PFSK-1 (cell line): ENCODE measurements around the gene LSAMP.

Experiments
- FOXP2 ChIP-seq: optimal IDR thresholded peaks from 2 replicates; pipeline ENCODE3; 2011; ENCODE audit warnings: borderline replicate concordance, control low read depth, inconsistent platforms; ENCODE audit not compliant: insufficient read depth; ENCODE audit errors: extremely low read length, extremely low read depth
- POLR2AphosphoS5 ChIP-seq: IDR thresholded peaks from 2 replicates; pipeline ENCODE4 v1.6.1; 2012; ENCODE audit warnings: low read depth, mild to moderate bottlenecking, control low read depth, low read length, moderate library complexity
- SIN3A ChIP-seq: IDR thresholded peaks from 2 replicates; pipeline ENCODE4 v1.6.1; 2012; ENCODE audit warnings: mild to moderate bottlenecking, low read length, moderate library complexity, borderline replicate concordance; ENCODE audit not compliant: insufficient read depth
- TAF1 ChIP-seq: IDR thresholded peaks from 2 replicates; pipeline ENCODE4 v1.6.1; 2012; ENCODE audit warnings: low read length, control low read depth, borderline replicate concordance; ENCODE audit not compliant: insufficient read depth
- TF ChIP-seq, protein P1 (sequence below), 2 experiments: IDR thresholded peaks; 2 replicates each; pipeline versions ENCODE4 v1.6.1 to v1.8.0; 2011 to 2012; ENCODE audit warnings: low read depth in 2 of 2, low read length in 2 of 2, control low read depth in 1 of 2, inconsistent platforms in 1 of 2, mild to moderate bottlenecking in 1 of 2, moderate library complexity in 1 of 2; ENCODE audit not compliant: insufficient read depth in 1 of 2

Gene LSAMP

DNA sequence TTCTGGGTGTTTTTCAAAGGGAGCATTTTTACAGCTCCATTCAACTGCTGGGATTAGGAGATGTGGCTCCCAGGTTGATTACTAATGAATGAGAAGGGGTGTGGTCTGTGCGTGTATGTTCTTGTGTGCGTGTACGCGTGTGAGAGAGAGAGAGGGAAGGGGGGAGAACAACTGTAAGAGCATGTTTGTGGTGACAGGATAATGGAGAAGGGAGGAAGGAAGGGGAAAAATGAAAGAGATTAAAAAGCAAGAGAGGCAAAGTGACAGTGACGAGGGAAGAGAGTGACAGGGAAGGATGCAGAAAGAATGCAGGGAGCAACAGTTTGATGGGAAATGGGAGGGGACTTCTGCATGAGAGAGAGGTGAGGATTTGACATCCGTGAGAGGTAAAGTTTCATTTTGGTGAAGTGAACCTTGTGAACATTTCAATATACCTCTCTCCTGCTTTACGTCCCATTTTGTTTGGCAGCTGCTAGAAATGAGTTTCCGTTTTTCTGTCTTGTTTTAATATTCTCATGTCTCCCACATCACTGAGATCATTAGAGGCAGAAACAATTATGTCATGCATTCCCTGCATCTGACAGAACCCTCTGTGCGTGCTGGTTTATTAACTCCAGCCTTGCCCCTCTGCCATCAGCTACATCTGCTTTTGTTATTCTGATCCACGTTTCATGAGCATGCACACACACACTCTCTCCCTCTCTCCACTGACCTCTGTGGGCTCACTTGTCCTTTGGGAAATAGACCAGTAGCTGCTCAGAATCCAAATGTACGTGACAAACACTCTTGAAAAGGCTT lies 660.3 kb downstream of the LSAMP start:
- TF ChIP-seq SIN3A = no peak
- no peak for TF ChIP-seq POLR2AphosphoS5
- no peak for TF ChIP-seq TAF1
- TF ChIP-seq, protein P1, sequence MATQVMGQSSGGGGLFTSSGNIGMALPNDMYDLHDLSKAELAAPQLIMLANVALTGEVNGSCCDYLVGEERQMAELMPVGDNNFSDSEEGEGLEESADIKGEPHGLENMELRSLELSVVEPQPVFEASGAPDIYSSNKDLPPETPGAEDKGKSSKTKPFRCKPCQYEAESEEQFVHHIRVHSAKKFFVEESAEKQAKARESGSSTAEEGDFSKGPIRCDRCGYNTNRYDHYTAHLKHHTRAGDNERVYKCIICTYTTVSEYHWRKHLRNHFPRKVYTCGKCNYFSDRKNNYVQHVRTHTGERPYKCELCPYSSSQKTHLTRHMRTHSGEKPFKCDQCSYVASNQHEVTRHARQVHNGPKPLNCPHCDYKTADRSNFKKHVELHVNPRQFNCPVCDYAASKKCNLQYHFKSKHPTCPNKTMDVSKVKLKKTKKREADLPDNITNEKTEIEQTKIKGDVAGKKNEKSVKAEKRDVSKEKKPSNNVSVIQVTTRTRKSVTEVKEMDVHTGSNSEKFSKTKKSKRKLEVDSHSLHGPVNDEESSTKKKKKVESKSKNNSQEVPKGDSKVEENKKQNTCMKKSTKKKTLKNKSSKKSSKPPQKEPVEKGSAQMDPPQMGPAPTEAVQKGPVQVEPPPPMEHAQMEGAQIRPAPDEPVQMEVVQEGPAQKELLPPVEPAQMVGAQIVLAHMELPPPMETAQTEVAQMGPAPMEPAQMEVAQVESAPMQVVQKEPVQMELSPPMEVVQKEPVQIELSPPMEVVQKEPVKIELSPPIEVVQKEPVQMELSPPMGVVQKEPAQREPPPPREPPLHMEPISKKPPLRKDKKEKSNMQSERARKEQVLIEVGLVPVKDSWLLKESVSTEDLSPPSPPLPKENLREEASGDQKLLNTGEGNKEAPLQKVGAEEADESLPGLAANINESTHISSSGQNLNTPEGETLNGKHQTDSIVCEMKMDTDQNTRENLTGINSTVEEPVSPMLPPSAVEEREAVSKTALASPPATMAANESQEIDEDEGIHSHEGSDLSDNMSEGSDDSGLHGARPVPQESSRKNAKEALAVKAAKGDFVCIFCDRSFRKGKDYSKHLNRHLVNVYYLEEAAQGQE (IDR thresholded peaks at IDR 0.05; ENCODE audit: insufficient read depth in 1 of 2, low read depth in 2 of 2, low read length in 2 of 2) = no peak
- TF ChIP-seq FOXP2 = no peak

DNA sequence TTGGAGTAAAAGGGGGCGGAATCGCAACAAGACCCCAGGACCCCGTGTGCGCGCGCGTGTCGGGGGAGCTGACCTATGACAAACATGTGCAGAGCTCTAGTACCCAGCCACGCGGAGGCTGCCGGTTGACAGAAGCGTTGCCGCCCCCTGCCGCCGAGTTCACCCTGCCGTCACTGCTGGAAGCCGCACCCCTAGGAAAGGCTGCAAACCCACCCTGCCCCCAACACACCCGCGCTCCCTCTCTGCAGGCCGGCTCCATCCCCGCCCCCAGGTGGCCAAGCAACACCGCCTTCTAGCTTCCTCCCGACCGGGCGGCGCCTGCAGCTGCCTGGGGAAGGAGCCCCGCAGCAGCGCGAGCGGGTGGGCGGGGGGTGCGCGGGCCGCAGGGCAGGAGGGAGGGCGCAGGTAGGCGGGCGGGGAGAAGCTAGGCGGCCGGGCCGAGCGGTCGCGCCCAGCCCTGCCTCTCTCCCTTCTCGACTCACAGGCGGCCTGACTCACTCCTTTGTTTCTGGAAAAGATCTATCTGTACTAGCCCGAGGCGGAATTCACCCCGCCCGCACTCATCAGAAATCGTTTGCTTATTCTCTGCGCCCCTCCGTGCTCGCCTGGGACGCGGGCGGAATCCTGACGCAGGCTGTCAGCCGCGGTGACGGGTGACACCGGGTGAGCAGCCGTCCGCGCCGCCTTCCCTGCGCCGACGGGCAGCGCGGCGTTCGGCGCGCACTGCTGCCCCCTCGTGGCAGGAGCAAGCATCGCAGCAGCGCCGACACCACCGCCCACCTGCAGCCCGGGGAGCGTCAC lies 661.1 kb downstream of the LSAMP start:
- TF ChIP-seq FOXP2 = peak; percentile 94
- peak; percentile 53; the same call in 1 of the 2 replicates for TF ChIP-seq SIN3A
- TF ChIP-seq, protein P1 (IDR thresholded peaks at IDR 0.05; ENCODE audit: insufficient read depth in 1 of 2, low read depth in 2 of 2, low read length in 2 of 2) = no peak
- peak; percentile 39 for TF ChIP-seq POLR2AphosphoS5
- no peak for TF ChIP-seq TAF1

DNA sequence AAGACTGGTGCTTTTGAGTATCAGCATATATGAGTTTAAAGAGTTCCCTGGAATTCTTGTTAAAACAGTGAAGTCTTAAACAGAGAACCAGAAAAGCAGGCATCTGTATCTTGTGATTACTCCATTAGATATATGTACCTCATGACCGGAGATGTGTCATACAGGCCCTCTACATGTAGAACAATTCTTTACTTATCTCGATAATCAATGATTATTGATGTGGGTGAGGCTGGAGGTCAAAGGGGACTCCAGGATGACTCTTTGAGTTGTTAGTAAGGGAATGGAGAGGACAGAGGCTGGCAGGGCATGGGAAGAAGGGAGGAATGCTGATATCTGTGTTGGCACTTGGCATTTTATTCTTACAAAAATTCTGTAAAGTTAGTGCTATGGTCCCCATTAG lies 666.3 kb downstream of the LSAMP start:
- no peak for TF ChIP-seq FOXP2
- no peak for TF ChIP-seq TAF1
- TF ChIP-seq, protein P1 (IDR thresholded peaks at IDR 0.05; ENCODE audit: insufficient read depth in 1 of 2, low read depth in 2 of 2, low read length in 2 of 2) = no peak
- no peak for TF ChIP-seq POLR2AphosphoS5
- no peak for TF ChIP-seq SIN3A

DNA sequence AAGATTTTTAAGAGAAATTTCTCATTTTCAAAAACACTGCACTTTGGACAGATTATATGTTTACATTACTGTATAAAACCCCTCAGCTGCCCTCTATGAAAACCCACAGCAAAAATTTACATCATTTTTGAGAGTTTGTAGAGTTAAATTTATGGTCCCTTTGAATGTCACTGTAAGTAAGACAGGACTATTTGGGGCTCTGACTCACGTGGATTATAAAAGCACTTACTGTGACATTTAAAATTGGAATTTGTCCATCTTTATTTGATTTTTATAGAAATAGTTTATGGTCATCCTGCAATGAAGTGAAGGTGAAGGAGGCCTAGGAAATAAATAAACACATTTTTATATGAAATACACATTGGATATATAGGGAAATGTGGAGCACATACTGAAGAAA lies 672.3 kb downstream of the LSAMP start:
- TF ChIP-seq POLR2AphosphoS5 = no peak
- TF ChIP-seq, protein P1 (IDR thresholded peaks at IDR 0.05; ENCODE audit: insufficient read depth in 1 of 2, low read depth in 2 of 2, low read length in 2 of 2) = no peak
- TF ChIP-seq SIN3A = no peak
- no peak for TF ChIP-seq TAF1
- no peak for TF ChIP-seq FOXP2
